C4-2B (cell line): ENCODE measurements around the gene CRCP.

Experiments
- ZFX ChIP-seq: fragments of 450-650 bp; IDR thresholded peaks from 2 replicates; pipeline ENCODE4 v1.6.1; 2017
- TF ChIP-seq, protein P1 (sequence below): fragments of 450-650 bp; conservative IDR thresholded peaks from 2 replicates; pipeline ENCODE4 v1.5.1; 2017; ENCODE audit warnings: mild to moderate bottlenecking

- TF ChIP-seq, protein P1, sequence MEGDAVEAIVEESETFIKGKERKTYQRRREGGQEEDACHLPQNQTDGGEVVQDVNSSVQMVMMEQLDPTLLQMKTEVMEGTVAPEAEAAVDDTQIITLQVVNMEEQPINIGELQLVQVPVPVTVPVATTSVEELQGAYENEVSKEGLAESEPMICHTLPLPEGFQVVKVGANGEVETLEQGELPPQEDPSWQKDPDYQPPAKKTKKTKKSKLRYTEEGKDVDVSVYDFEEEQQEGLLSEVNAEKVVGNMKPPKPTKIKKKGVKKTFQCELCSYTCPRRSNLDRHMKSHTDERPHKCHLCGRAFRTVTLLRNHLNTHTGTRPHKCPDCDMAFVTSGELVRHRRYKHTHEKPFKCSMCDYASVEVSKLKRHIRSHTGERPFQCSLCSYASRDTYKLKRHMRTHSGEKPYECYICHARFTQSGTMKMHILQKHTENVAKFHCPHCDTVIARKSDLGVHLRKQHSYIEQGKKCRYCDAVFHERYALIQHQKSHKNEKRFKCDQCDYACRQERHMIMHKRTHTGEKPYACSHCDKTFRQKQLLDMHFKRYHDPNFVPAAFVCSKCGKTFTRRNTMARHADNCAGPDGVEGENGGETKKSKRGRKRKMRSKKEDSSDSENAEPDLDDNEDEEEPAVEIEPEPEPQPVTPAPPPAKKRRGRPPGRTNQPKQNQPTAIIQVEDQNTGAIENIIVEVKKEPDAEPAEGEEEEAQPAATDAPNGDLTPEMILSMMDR: no peak
- no peak for TF ChIP-seq ZFX
Observed at GRCh38 chr7:66138994-66139752, 24.5 kb downstream of the CRCP start.
